HG03108 (cell line): ENCODE measurements around the gene MRRF.

ENCODE experiments used
- ATAC-seq: cut with Tn5 transposase; IDR thresholded peaks from one replicate; pipeline ENCODE4 v1.9.1; 2021; ENCODE audit warnings: moderate library complexity; ENCODE audit not compliant: unreplicated experiment

Gene MRRF

DNA sequence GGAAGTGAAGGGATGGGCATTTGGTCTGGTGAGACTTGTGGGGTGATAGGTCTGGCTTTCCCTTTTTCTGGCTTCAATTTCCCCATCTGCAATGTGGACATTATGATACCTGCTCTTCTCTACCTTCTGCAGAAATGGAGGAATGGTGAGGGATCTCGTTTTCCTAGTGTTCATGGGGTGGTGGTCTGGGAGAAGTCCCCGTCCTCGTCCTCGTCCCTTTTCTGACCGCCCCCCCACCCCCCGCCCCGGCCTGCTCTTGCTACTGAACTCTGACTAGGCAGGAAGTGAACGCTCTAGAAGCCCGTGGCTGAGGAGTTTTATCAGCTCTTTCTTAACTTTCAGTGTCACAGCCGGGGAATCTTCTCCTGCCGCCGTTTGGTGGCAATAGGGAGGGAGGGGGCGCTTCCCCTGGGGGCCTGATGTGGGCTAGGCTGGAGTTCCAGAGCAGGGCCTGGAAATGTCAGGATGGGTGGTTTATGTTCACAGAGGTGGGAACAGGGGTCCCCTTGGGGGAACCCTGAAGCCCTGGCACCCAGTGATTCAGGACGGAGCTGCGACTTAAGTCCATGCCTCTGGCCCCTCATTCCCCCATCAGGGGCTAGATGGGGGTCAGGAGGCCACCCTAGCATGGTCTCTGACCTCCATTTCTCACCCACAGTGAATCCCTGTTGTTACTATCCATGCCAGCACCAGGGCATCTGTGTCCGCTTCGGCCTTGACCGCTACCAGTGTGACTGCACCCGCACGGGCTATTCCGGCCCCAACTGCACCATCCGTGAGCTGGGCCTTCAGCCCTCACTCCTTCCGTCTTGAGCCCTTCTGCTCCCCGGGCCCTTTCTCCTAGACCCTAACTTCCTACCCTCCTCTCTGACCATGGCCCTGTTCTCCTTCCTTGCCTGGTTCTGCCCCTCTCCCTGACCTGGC is 112.8 kb downstream of the MRRF start:
- ATAC-seq = no peak

DNA sequence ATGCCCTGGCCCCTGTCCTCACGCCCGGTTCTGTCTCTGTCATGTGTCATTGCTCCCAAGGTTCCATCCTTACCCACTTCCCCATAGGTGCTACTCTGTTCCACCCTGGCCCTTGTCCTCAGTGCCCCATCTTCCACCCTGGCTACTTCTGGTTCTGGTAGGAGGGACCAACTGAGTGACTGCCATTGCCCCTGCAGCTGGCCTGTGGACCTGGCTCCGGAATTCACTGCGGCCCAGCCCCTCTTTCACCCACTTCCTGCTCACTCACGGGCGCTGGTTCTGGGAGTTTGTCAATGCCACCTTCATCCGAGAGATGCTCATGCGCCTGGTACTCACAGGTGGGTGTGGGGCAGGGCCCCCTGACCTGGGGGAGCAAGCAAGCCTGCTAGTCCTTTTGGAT is 113.6 kb downstream of the MRRF start:
- no peak for ATAC-seq

DNA sequence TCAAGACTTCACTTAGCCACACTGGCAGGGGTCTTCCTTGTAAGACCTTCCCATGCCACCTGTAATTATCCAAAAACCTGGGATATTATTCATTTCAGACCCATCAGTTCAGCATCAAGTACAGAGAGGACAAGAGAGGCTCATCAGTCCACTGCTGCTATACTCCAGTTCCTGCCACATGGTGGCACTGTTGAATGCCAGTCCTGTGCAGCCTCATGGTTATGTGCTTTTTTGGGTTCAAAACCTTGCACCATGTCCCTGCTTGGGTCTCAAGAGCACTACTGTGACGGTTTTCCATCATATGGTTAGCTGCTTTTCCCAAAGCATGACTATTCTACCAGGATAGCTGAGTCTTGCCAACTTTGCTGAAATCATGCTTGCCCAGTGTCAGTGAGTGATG is 114.7 kb downstream of the MRRF start:
- no peak for ATAC-seq

DNA sequence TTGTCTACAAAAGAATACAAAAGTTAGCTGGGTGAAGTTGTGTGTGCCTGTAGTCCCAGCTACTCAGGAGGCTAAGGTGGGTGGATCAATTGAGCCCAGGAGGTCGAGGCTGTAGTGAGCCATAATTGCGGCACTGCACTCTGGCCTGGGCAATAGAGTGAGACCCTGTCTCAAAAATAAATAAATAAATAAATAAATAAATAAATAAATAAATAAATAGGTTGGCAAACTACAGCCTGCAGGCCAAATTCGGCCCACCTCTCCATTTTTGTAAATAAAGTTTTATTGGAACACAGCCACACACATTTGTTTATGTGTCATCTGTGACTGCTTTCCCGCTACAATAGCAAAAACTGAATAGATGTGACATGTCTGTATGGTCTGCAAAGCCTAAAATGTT is 115.6 kb downstream of the MRRF start:
- ATAC-seq = no peak
